ENCODE measurements around the gene B3GALT4.

B3GALT4 gene

GRCh38 chr6:33290459-33290858 is 13.5 kb downstream of the B3GALT4 start:
- Histone ChIP-seq H3K4me3 (ENCODE audit: insufficient read depth, low read depth, low read length, poor library complexity, severe bottlenecking) (no peak overlapping the region), H3K9me3 (ENCODE audit: control insufficient read depth, low read length) (no peaks in the 10 kb centered on the region), H3K27me3 (replicated peaks; ENCODE audit: control insufficient read depth, insufficient read depth, low read length, poor library complexity, severe bottlenecking) (no peaks in the 10 kb centered on the region), H3K36me3 (ENCODE audit: control insufficient read depth, insufficient read depth, low read length) (peaks cover 34% of the 10 kb centered on the region), H3K27ac (ENCODE audit: insufficient read depth, low read length, poor library complexity, severe bottlenecking) (peak overlapping the region; percentile 5), H3K4me1 (ENCODE audit: control insufficient read depth, insufficient read depth, low read length, poor library complexity, severe bottlenecking) (peaks cover 8% of the 10 kb centered on the region)
- no peak for DNase-seq

- H3K4me3 ChIP-seq (ENCODE audit: insufficient read depth, low read depth, low read length, poor library complexity, severe bottlenecking) = no peak overlapping the region
- peaks cover 24% of the 10 kb centered on the region for H3K36me3 ChIP-seq (ENCODE audit: control insufficient read depth, insufficient read depth, low read length)
- DNase-seq = no peak
- H3K4me1 ChIP-seq (ENCODE audit: control insufficient read depth, insufficient read depth, low read length, poor library complexity, severe bottlenecking) = peaks cover 14% of the 10 kb centered on the region
- no peaks in the 10 kb centered on the region for H3K27me3 ChIP-seq (replicated peaks; ENCODE audit: control insufficient read depth, insufficient read depth, low read length, poor library complexity, severe bottlenecking)
- H3K27ac ChIP-seq (ENCODE audit: insufficient read depth, low read length, poor library complexity, severe bottlenecking) = no peak overlapping the region
- no peaks in the 10 kb centered on the region for H3K9me3 ChIP-seq (ENCODE audit: control insufficient read depth, low read length)
Measured at GRCh38 chr6:33292996-33293682, 16.2 kb downstream of the B3GALT4 start.

- H3K36me3 ChIP-seq (ENCODE audit: control insufficient read depth, insufficient read depth, low read length) = peaks cover 24% of the 10 kb centered on the region
- H3K4me1 ChIP-seq (ENCODE audit: control insufficient read depth, insufficient read depth, low read length, poor library complexity, severe bottlenecking) = peaks cover 14% of the 10 kb centered on the region
Measured at GRCh38 chr6:33294086-33294823, 17.3 kb downstream of the B3GALT4 start.

GRCh38 chr6:33295621-33296369 is 18.9 kb downstream of the B3GALT4 start:
- peaks cover 24% of the 10 kb centered on the region for H3K36me3 ChIP-seq (ENCODE audit: control insufficient read depth, insufficient read depth, low read length)
- H3K4me3 ChIP-seq (ENCODE audit: insufficient read depth, low read depth, low read length, poor library complexity, severe bottlenecking) = no peak overlapping the region
- no peaks in the 10 kb centered on the region for H3K9me3 ChIP-seq (ENCODE audit: control insufficient read depth, low read length)
- H3K27me3 ChIP-seq (replicated peaks; ENCODE audit: control insufficient read depth, insufficient read depth, low read length, poor library complexity, severe bottlenecking) = no peaks in the 10 kb centered on the region
- H3K4me1 ChIP-seq (ENCODE audit: control insufficient read depth, insufficient read depth, low read length, poor library complexity, severe bottlenecking) = peaks cover 14% of the 10 kb centered on the region
- no peak for DNase-seq
- H3K27ac ChIP-seq (ENCODE audit: insufficient read depth, low read length, poor library complexity, severe bottlenecking) = no peak overlapping the region

More at GRCh38 chr6:33294086-33294823, 17.3 kb downstream of the B3GALT4 start:
- Histone ChIP-seq H3K9me3 (ENCODE audit: control insufficient read depth, low read length) (no peaks in the 10 kb centered on the region), H3K27ac (ENCODE audit: insufficient read depth, low read length, poor library complexity, severe bottlenecking) (no peak overlapping the region), H3K4me3 (ENCODE audit: insufficient read depth, low read depth, low read length, poor library complexity, severe bottlenecking) (no peak overlapping the region), H3K27me3 (replicated peaks; ENCODE audit: control insufficient read depth, insufficient read depth, low read length, poor library complexity, severe bottlenecking) (no peaks in the 10 kb centered on the region)
- no peak for DNase-seq

GRCh38 chr6:33296797-33297405 is 20.0 kb downstream of the B3GALT4 start:
- no peaks in the 10 kb centered on the region for H3K27me3 ChIP-seq (replicated peaks; ENCODE audit: control insufficient read depth, insufficient read depth, low read length, poor library complexity, severe bottlenecking)
- peaks cover 17% of the 10 kb centered on the region for H3K36me3 ChIP-seq (ENCODE audit: control insufficient read depth, insufficient read depth, low read length)
- H3K27ac ChIP-seq (ENCODE audit: insufficient read depth, low read length, poor library complexity, severe bottlenecking) = peak overlapping the region; percentile 95
- DNase-seq = no peak
- peaks cover 14% of the 10 kb centered on the region for H3K4me1 ChIP-seq (ENCODE audit: control insufficient read depth, insufficient read depth, low read length, poor library complexity, severe bottlenecking)
- H3K4me3 ChIP-seq (ENCODE audit: insufficient read depth, low read depth, low read length, poor library complexity, severe bottlenecking) = no peak overlapping the region
- H3K9me3 ChIP-seq (ENCODE audit: control insufficient read depth, low read length) = no peaks in the 10 kb centered on the region

- Histone ChIP-seq H3K27ac (ENCODE audit: insufficient read depth, low read length, poor library complexity, severe bottlenecking) (peak overlapping the region; percentile 95), H3K36me3 (ENCODE audit: control insufficient read depth, insufficient read depth, low read length) (peaks cover 13% of the 10 kb centered on the region), H3K4me1 (ENCODE audit: control insufficient read depth, insufficient read depth, low read length, poor library complexity, severe bottlenecking) (peaks cover 14% of the 10 kb centered on the region), H3K27me3 (replicated peaks; ENCODE audit: control insufficient read depth, insufficient read depth, low read length, poor library complexity, severe bottlenecking) (no peaks in the 10 kb centered on the region), H3K4me3 (ENCODE audit: insufficient read depth, low read depth, low read length, poor library complexity, severe bottlenecking) (no peak overlapping the region), H3K9me3 (ENCODE audit: control insufficient read depth, low read length) (no peaks in the 10 kb centered on the region)
- no peak for DNase-seq
Measured at GRCh38 chr6:33297406-33297955, 20.6 kb downstream of the B3GALT4 start.

- Histone ChIP-seq H3K4me3 (ENCODE audit: insufficient read depth, low read depth, low read length, poor library complexity, severe bottlenecking) (peak overlapping the region; percentile 98), H3K4me1 (ENCODE audit: control insufficient read depth, insufficient read depth, low read length, poor library complexity, severe bottlenecking) (peaks cover 14% of the 10 kb centered on the region), H3K36me3 (ENCODE audit: control insufficient read depth, insufficient read depth, low read length) (peaks cover 15% of the 10 kb centered on the region), H3K27ac (ENCODE audit: insufficient read depth, low read length, poor library complexity, severe bottlenecking) (peak overlapping the region; percentile 95), H3K27me3 (replicated peaks; ENCODE audit: control insufficient read depth, insufficient read depth, low read length, poor library complexity, severe bottlenecking) (no peaks in the 10 kb centered on the region), H3K9me3 (ENCODE audit: control insufficient read depth, low read length) (no peaks in the 10 kb centered on the region)
- DNase-seq = peak; percentile 55 to 68 (median 64)
Measured at GRCh38 chr6:33297956-33298772, 21.2 kb downstream of the B3GALT4 start.

GRCh38 chr6:33298773-33299236 is 21.9 kb downstream of the B3GALT4 start, which contains the start of gene RGL2:
TSS of gene RGL2 (minus strand) at chr6:33298942. CDS start at chr6:33298610, 332 bp downstream.
- no peaks in the 10 kb centered on the region for H3K9me3 ChIP-seq (ENCODE audit: control insufficient read depth, low read length)
- H3K27me3 ChIP-seq (replicated peaks; ENCODE audit: control insufficient read depth, insufficient read depth, low read length, poor library complexity, severe bottlenecking) = no peaks in the 10 kb centered on the region
- H3K36me3 ChIP-seq (ENCODE audit: control insufficient read depth, insufficient read depth, low read length) = peaks cover 13% of the 10 kb centered on the region
- H3K4me1 ChIP-seq (ENCODE audit: control insufficient read depth, insufficient read depth, low read length, poor library complexity, severe bottlenecking) = peaks cover 14% of the 10 kb centered on the region
- H3K27ac ChIP-seq (ENCODE audit: insufficient read depth, low read length, poor library complexity, severe bottlenecking) = peak within 1 kb of the TSS; percentile 95
- H3K4me3 ChIP-seq (ENCODE audit: insufficient read depth, low read depth, low read length, poor library complexity, severe bottlenecking) = peak within 1 kb of the TSS; percentile 98
- peak; percentile 47 to 54 (median 54) for DNase-seq

Data from effector memory CD4-positive, alpha-beta T cell (primary cell).